GM18505 (cell line): ENCODE measurements around the gene PLCG1.

Experiments used
- ATAC-seq: cut with Tn5 transposase; IDR thresholded peaks from one replicate; pipeline ENCODE4 v1.9.1; 2021; ENCODE audit not compliant: unreplicated experiment
- POLR2A ChIP-seq: IDR thresholded peaks from 4 replicates; pipeline ENCODE4 v1.6.1; 2011; ENCODE audit warnings: borderline replicate concordance; ENCODE audit not compliant: insufficient read depth, insufficient read length; ENCODE audit errors: extremely low read depth

The PLCG1 gene

GRCh38 chr20:41171736-41172295, 34.5 kb downstream of the PLCG1 start:
- TF ChIP-seq POLR2A: no peak
- ATAC-seq: no peak

- no peak for ATAC-seq
- TF ChIP-seq POLR2A: no peak
These were observed 35.2 kb downstream of the PLCG1 start for GRCh38 chr20:41172296-41173140.

- no peak for TF ChIP-seq POLR2A
- no peak for ATAC-seq
These were observed 35.9 kb downstream of the PLCG1 start for GRCh38 chr20:41173161-41173721.

GRCh38 chr20:41173791-41174341, 36.5 kb downstream of the PLCG1 start:
- no peak for TF ChIP-seq POLR2A
- no peak for ATAC-seq

- no peak for TF ChIP-seq POLR2A
- no peak for ATAC-seq
These were observed 37.0 kb downstream of the PLCG1 start for GRCh38 chr20:41174373-41174772.

- no peak for ATAC-seq
- no peak for TF ChIP-seq POLR2A
These were observed 37.4 kb downstream of the PLCG1 start for GRCh38 chr20:41174782-41175181.

GRCh38 chr20:41175201-41175651, 37.9 kb downstream of the PLCG1 start:
- no peak for TF ChIP-seq POLR2A
- no peak for ATAC-seq

- no peak for ATAC-seq
- no peak for TF ChIP-seq POLR2A
These were observed 38.5 kb downstream of the PLCG1 start for GRCh38 chr20:41175727-41176330.

GRCh38 chr20:41176711-41177552, 39.6 kb downstream of the PLCG1 start:
- no peak for TF ChIP-seq POLR2A
- no peak for ATAC-seq

GRCh38 chr20:41177636-41178035, 40.3 kb downstream of the PLCG1 start:
- no peak for ATAC-seq
- no peak for TF ChIP-seq POLR2A

GRCh38 chr20:41178495-41178894, 41.2 kb downstream of the PLCG1 start:
- TF ChIP-seq POLR2A: no peak
- ATAC-seq: no peak

GRCh38 chr20:41178904-41179432, 41.6 kb downstream of the PLCG1 start:
- no peak for ATAC-seq
- TF ChIP-seq POLR2A: no peak

- ATAC-seq: no peak
- no peak for TF ChIP-seq POLR2A
These were observed 42.6 kb downstream of the PLCG1 start for GRCh38 chr20:41179961-41180360.
